NCI-H2029 (cell line): Measurements from ENCODE around the gene SPTBN2.

Source experiments
- DNase-seq: peaks from one replicate; lab custom pipeline; 2025; lab: John Stamatoyannopoulos, UW

The SPTBN2 gene

GRCh38 chr11:66638177-66639065 lies 90.6 kb downstream of the SPTBN2 start, which contains the start of gene RBM4:
TSS of gene RBM4 (plus strand) at chr11:66638703. CDS start at chr11:66639712, 1,009 bp downstream.
- peak; percentile 99 for DNase-seq

GRCh38 chr11:66637557-66638176 lies 91.3 kb downstream of the SPTBN2 start:
- DNase-seq, result no peak

- no peak for DNase-seq
These were observed 92.6 kb downstream of the SPTBN2 start for GRCh38 chr11:66636411-66636810.
